K562 (cell line): ENCODE measurements around the gene INKA2.

Experiments
- EP300 ChIP-seq: IDR thresholded peaks from 2 replicates; pipeline ENCODE4 v1.6.1; 2012; ENCODE audit warnings: low read length, improper control_type of control experiment
- NFIC ChIP-seq: fragments of 450-650 bp; IDR thresholded peaks from 2 replicates; pipeline ENCODE4 v1.6.1; 2017; ENCODE audit warnings: mild to moderate bottlenecking, inconsistent platforms
- NR2C2 ChIP-seq, 2 experiments: fragments of 200-800 bp in 1 of 2; sonication (Bioruptor generic) in 1 of 2; sonication (generic) in 1 of 2; formaldehyde crosslinking in 1 of 2; IDR thresholded peaks; 2 replicates each; pipeline versions ENCODE4 v1.6.1 to v1.8.0; 2016 to 2022; ENCODE audit warnings: mild to moderate bottlenecking in 1 of 2, missing compliant biosample characterization in 1 of 2, missing genetic modification characterization in 1 of 2, missing genetic modification reagents in 1 of 2
- POLR2G ChIP-seq: fragments of 200-400 bp; formaldehyde crosslinking; IDR thresholded peaks from 2 replicates; pipeline ENCODE4 v1.6.1; 2017; ENCODE audit warnings: low read depth, mild to moderate bottlenecking, antibody characterized with exemption, low read length, moderate library complexity
- RAD21 ChIP-seq, 2 experiments: fragments of 250-450 bp in 1 of 2; fragments of 450-650 bp in 1 of 2; sonication (Bioruptor Pico) in 1 of 2; formaldehyde crosslinking in 1 of 2; IDR thresholded peaks in 1 of 2; conservative IDR thresholded peaks in 1 of 2; 2 replicates each; pipeline versions ENCODE4 v1.4.0 to v1.8.0; 2020 to 2022; ENCODE audit warnings: mild to moderate bottlenecking in 2 of 2, moderate library complexity in 1 of 2
- ZBTB7A ChIP-seq: IDR thresholded peaks from 2 replicates; pipeline ENCODE4 v1.6.1; 2011; ENCODE audit warnings: low read depth, mild to moderate bottlenecking, low read length, moderate library complexity, borderline replicate concordance; ENCODE audit not compliant: control insufficient read depth
- ZNF146 ChIP-seq: IDR thresholded peaks from one replicate; pipeline ENCODE4 v1.6.1; 2018; ENCODE audit warnings: missing compliant biosample characterization; ENCODE audit not compliant: unreplicated experiment
- ZNF174 ChIP-seq: fragments of 250-450 bp; sonication (Bioruptor Pico); IDR thresholded peaks from 2 replicates; pipeline ENCODE4 v1.4.0; 2020; ENCODE audit warnings: mild to moderate bottlenecking
- ZNF184 ChIP-seq: sonication (generic); formaldehyde crosslinking; IDR thresholded peaks from 2 replicates; pipeline ENCODE4 v1.5.0; 2020; ENCODE audit warnings: missing genetic modification reagents
- ZNF253 ChIP-seq: fragments of 250-450 bp; sonication (Bioruptor Pico); conservative IDR thresholded peaks from 2 replicates; pipeline ENCODE4 v1.6.1; 2021; ENCODE audit warnings: mild to moderate bottlenecking
- ZNF785 ChIP-seq: fragments of 250-450 bp; sonication (Bioruptor Pico); IDR thresholded peaks from 2 replicates; pipeline ENCODE4 v1.4.0; 2020; ENCODE audit warnings: mild to moderate bottlenecking
- TF ChIP-seq, protein P1 (sequence below), 2 experiments: fragments of 450-650 bp; IDR thresholded peaks; 2 replicates each; pipeline ENCODE4 v1.6.1; 2016
- TF ChIP-seq, protein P2 (sequence below), 3 experiments: IDR thresholded peaks in 2 of 3; conservative IDR thresholded peaks in 1 of 3; 2 replicates each; pipeline ENCODE4 v1.5.1; 2011 to 2012; ENCODE audit warnings: low read length in 3 of 3, mild to moderate bottlenecking in 3 of 3, control low read depth in 2 of 3, improper control_type of control experiment in 1 of 3, inconsistent platforms in 1 of 3, low read depth in 1 of 3, mixed read lengths in 1 of 3, moderate library complexity in 1 of 3; ENCODE audit not compliant: insufficient read depth in 2 of 3
- TF ChIP-seq, protein P3 (sequence below): IDR thresholded peaks from 3 replicates; pipeline ENCODE4 v1.6.1; 2011; ENCODE audit warnings: borderline replicate concordance, mild to moderate bottlenecking, moderate library complexity; ENCODE audit not compliant: insufficient read length; ENCODE audit errors: extremely low read depth

DNA sequence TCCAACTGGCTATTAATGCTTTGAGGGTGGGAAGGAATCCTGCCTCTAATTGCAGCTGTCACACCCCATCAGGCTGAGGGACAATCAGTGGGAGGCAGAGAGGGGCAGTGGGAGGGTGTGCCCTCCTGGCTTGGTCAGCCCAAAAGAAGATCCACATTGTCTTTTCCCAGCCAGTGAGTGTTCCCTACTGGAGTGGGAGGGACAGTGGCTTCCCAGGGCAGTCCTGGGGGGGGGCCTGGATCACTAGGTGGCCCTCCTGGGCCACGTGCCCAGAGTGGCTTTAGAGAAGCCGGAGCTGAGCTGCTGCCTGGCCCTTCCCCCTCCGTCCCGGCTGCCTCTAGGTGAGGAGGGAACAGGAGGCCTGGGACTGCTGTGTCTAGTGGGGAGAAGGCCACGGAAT is 14.0 kb downstream of the INKA2 start:
- TF ChIP-seq ZBTB7A = no peak
- no peak for TF ChIP-seq POLR2G
- TF ChIP-seq, protein P1, sequence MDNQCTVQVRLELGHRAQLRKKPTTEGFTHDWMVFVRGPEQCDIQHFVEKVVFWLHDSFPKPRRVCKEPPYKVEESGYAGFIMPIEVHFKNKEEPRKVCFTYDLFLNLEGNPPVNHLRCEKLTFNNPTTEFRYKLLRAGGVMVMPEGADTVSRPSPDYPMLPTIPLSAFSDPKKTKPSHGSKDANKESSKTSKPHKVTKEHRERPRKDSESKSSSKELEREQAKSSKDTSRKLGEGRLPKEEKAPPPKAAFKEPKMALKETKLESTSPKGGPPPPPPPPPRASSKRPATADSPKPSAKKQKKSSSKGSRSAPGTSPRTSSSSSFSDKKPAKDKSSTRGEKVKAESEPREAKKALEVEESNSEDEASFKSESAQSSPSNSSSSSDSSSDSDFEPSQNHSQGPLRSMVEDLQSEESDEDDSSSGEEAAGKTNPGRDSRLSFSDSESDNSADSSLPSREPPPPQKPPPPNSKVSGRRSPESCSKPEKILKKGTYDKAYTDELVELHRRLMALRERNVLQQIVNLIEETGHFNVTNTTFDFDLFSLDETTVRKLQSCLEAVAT (IDR thresholded peaks at IDR 0.05) = no peak
- no peak for TF ChIP-seq ZNF174 (CRISPR knock-in tag)
- TF ChIP-seq ZNF146 = no peak
- no peak for TF ChIP-seq NR2C2 (CRISPR knock-in tag; IDR thresholded peaks at IDR 0.05)
- no peak for TF ChIP-seq NR2C2 (tag; IDR thresholded peaks at IDR 0.05)
- TF ChIP-seq, protein P2, sequence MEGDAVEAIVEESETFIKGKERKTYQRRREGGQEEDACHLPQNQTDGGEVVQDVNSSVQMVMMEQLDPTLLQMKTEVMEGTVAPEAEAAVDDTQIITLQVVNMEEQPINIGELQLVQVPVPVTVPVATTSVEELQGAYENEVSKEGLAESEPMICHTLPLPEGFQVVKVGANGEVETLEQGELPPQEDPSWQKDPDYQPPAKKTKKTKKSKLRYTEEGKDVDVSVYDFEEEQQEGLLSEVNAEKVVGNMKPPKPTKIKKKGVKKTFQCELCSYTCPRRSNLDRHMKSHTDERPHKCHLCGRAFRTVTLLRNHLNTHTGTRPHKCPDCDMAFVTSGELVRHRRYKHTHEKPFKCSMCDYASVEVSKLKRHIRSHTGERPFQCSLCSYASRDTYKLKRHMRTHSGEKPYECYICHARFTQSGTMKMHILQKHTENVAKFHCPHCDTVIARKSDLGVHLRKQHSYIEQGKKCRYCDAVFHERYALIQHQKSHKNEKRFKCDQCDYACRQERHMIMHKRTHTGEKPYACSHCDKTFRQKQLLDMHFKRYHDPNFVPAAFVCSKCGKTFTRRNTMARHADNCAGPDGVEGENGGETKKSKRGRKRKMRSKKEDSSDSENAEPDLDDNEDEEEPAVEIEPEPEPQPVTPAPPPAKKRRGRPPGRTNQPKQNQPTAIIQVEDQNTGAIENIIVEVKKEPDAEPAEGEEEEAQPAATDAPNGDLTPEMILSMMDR (IDR thresholded peaks at IDR 0.05 in 2 of 3, conservative IDR thresholded peaks at IDR 0.05 in 1 of 3; ENCODE audit: insufficient read depth in 2 of 3, low read depth in 1 of 3, low read length in 3 of 3) = no peak
- no peak for TF ChIP-seq ZNF184 (CRISPR knock-in tag)
- TF ChIP-seq EP300 = no peak
- TF ChIP-seq, protein P3, sequence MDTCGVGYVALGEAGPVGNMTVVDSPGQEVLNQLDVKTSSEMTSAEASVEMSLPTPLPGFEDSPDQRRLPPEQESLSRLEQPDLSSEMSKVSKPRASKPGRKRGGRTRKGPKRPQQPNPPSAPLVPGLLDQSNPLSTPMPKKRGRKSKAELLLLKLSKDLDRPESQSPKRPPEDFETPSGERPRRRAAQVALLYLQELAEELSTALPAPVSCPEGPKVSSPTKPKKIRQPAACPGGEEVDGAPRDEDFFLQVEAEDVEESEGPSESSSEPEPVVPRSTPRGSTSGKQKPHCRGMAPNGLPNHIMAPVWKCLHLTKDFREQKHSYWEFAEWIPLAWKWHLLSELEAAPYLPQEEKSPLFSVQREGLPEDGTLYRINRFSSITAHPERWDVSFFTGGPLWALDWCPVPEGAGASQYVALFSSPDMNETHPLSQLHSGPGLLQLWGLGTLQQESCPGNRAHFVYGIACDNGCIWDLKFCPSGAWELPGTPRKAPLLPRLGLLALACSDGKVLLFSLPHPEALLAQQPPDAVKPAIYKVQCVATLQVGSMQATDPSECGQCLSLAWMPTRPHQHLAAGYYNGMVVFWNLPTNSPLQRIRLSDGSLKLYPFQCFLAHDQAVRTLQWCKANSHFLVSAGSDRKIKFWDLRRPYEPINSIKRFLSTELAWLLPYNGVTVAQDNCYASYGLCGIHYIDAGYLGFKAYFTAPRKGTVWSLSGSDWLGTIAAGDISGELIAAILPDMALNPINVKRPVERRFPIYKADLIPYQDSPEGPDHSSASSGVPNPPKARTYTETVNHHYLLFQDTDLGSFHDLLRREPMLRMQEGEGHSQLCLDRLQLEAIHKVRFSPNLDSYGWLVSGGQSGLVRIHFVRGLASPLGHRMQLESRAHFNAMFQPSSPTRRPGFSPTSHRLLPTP = no peak
- TF ChIP-seq RAD21 (CRISPR knock-in tag; conservative IDR thresholded peaks at IDR 0.05 in 1 of 2, IDR thresholded peaks at IDR 0.05 in 1 of 2) = no peak
- no peak for TF ChIP-seq NFIC
- TF ChIP-seq ZNF785 (CRISPR knock-in tag) = no peak
- no peak for TF ChIP-seq ZNF253
